HepG2 (cell line): ENCODE data around the gene GDAP2. TPM values are rescaled to one million over a fixed set of nuclear protein-coding genes. Genes with fewer than 3 reads are reported as not detected.

Source experiments
- ATF7 ChIP-seq, 2 experiments: fragments of 450-650 bp in 1 of 2; sonication (generic) in 1 of 2; formaldehyde crosslinking in 1 of 2; IDR thresholded peaks; 2 replicates each; pipeline versions ENCODE4 v1.4.0 to v1.6.1; 2016 to 2020; ENCODE audit warnings: antibody characterized with exemption in 1 of 2, mild to moderate bottlenecking in 1 of 2, missing genetic modification reagents in 1 of 2
- MAZ ChIP-seq, 2 experiments: sonication (generic) in 1 of 2; formaldehyde crosslinking in 1 of 2; IDR thresholded peaks; 2 replicates each; pipeline versions ENCODE4 v1.5.0 to v1.6.1; 2012 to 2020; ENCODE audit warnings: low read depth in 2 of 2, mild to moderate bottlenecking in 2 of 2, borderline replicate concordance in 1 of 2, improper control_type of control experiment in 1 of 2, low read length in 1 of 2, missing genetic modification reagents in 1 of 2, moderate library complexity in 1 of 2
- NR2F1 ChIP-seq, 2 experiments: fragments of 450-650 bp in 1 of 2; formaldehyde crosslinking in 1 of 2; IDR thresholded peaks; 2 replicates each; pipeline versions ENCODE4 v1.5.0 to v1.6.1; 2016 to 2020; ENCODE audit warnings: mild to moderate bottlenecking in 1 of 2, missing compliant biosample characterization in 1 of 2, missing genetic modification reagents in 1 of 2, moderate library complexity in 1 of 2
- SIN3B ChIP-seq: fragments of 150-350 bp; IDR thresholded peaks from 2 replicates; pipeline ENCODE4 v1.6.1; 2014; ENCODE audit warnings: low read length
- ZNF761 ChIP-seq: sonication (generic); formaldehyde crosslinking; conservative IDR thresholded peaks from 2 replicates; pipeline ENCODE4 v1.4.0; 2020; ENCODE audit warnings: mild to moderate bottlenecking, missing genetic modification reagents
- ZNF788 ChIP-seq: sonication (generic); formaldehyde crosslinking; IDR thresholded peaks from 2 replicates; pipeline ENCODE4 v1.5.0; 2020; ENCODE audit warnings: mild to moderate bottlenecking, missing genetic modification reagents, borderline replicate concordance
- polyA plus RNA-seq, 8 experiments: library from polyadenylated mRNA; depleted of rRNA in 3 of 8; stranded (reverse) in 7 of 8; unstranded in 1 of 8; fragments of >200 nt; fragmentation: Illumina TruSeq in 4 of 8; extraction: Trizol in 4 of 8; gene quantifications; 2 replicates each; pipeline versions ENCODE4 v1.2.1 to v1.2.3, GENCODE V29; 2011 to 2016; ENCODE audit warnings: low read depth in 4 of 8, missing spikeins in 1 of 8, mixed read lengths in 1 of 8; ENCODE audit not compliant: insufficient read depth in 1 of 8
- total RNA-seq, 5 experiments: library from RNA; depleted of rRNA; stranded (reverse); fragments of >200 nt; fragmentation: Illumina TruSeq; extraction: Trizol; gene quantifications; 2 replicates each; pipeline ENCODE4 v1.2.3, GENCODE V29; 2016; ENCODE audit warnings: low read depth in 1 of 5
- TF ChIP-seq, protein P1 (sequence below), 2 experiments: fragments of 450-650 bp in 1 of 2; sonication (generic) in 1 of 2; formaldehyde crosslinking in 1 of 2; IDR thresholded peaks; 2 replicates each; pipeline versions ENCODE4 v1.6.1 to v1.8.0; 2016 to 2022; ENCODE audit warnings: antibody characterized with exemption in 1 of 2, mild to moderate bottlenecking in 1 of 2, missing genetic modification reagents in 1 of 2
- TF ChIP-seq, protein P2 (sequence below): sonication (generic); formaldehyde crosslinking; conservative IDR thresholded peaks from 2 replicates; pipeline ENCODE4 v1.5.0; 2020; ENCODE audit warnings: missing genetic modification reagents
- TF ChIP-seq, protein P3 (sequence below): sonication (generic); formaldehyde crosslinking; IDR thresholded peaks from 2 replicates; pipeline ENCODE4 v1.4.0; 2020; ENCODE audit warnings: missing genetic modification reagents
- TF ChIP-seq, protein P4 (sequence below): sonication (generic); formaldehyde crosslinking; IDR thresholded peaks from 2 replicates; pipeline ENCODE4 v1.4.0; 2020; ENCODE audit warnings: missing genetic modification reagents

GDAP2 gene
- total and polyA plus RNA-seq, 2 of the 13 experiments (the other 11 are each of a cell fraction or from before 2014, with no cell fraction given) = 11.4 to 23.2 TPM

DNA sequence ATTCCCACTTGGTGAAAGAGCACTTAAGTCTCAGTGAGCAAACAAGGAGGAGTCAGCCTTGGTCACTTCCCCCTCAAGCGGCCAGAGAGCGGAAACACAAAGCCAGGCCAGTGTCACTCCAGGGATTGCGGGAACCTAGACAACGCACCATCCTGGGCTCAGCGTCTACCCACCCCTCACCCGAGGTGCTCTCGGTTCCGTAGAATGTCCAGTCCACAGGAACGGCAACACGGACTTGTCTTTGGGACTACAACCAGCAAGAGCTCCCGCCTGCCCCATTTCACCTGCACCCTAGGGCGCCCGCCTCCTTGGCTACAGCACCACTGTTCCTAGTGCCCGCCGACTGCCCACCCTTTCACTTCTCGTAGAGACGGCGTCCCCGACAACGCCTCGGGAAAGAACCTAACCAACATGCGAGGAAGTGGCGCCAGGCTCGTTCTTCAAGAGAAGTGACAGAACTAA, 509 bp downstream of the GDAP2 start (continued):
- TF ChIP-seq, protein P1, sequence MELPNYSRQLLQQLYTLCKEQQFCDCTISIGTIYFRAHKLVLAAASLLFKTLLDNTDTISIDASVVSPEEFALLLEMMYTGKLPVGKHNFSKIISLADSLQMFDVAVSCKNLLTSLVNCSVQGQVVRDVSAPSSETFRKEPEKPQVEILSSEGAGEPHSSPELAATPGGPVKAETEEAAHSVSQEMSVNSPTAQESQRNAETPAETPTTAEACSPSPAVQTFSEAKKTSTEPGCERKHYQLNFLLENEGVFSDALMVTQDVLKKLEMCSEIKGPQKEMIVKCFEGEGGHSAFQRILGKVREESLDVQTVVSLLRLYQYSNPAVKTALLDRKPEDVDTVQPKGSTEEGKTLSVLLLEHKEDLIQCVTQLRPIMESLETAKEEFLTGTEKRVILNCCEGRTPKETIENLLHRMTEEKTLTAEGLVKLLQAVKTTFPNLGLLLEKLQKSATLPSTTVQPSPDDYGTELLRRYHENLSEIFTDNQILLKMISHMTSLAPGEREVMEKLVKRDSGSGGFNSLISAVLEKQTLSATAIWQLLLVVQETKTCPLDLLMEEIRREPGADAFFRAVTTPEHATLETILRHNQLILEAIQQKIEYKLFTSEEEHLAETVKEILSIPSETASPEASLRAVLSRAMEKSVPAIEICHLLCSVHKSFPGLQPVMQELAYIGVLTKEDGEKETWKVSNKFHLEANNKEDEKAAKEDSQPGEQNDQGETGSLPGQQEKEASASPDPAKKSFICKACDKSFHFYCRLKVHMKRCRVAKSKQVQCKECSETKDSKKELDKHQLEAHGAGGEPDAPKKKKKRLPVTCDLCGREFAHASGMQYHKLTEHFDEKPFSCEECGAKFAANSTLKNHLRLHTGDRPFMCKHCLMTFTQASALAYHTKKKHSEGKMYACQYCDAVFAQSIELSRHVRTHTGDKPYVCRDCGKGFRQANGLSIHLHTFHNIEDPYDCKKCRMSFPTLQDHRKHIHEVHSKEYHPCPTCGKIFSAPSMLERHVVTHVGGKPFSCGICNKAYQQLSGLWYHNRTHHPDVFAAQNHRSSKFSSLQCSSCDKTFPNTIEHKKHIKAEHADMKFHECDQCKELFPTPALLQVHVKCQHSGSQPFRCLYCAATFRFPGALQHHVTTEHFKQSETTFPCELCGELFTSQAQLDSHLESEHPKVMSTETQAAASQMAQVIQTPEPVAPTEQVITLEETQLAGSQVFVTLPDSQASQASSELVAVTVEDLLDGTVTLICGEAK (IDR thresholded peaks at IDR 0.05) = no peak
- TF ChIP-seq, protein P1 (CRISPR knock-in tag; IDR thresholded peaks at IDR 0.05) = peak; percentile 50; the same call in 1 of the 2 replicates
- TF ChIP-seq ZNF761 (CRISPR knock-in tag) (no peak), SIN3B (no peak), MAZ (IDR thresholded peaks at IDR 0.05; ENCODE audit: borderline replicate concordance, low read depth, low read length) (no peak), MAZ (CRISPR knock-in tag; IDR thresholded peaks at IDR 0.05; ENCODE audit: low read depth) (peak; percentile 53; the same call in 1 of the 2 replicates), ATF7 (IDR thresholded peaks at IDR 0.05) (no peak), ATF7 (CRISPR knock-in tag; IDR thresholded peaks at IDR 0.05) (no peak), ZNF788 (CRISPR knock-in tag) (peak; percentile 84; the same call in 1 of the 2 replicates), NR2F1 (CRISPR knock-in tag; IDR thresholded peaks at IDR 0.05) (no peak)
- TF ChIP-seq, protein P2, sequence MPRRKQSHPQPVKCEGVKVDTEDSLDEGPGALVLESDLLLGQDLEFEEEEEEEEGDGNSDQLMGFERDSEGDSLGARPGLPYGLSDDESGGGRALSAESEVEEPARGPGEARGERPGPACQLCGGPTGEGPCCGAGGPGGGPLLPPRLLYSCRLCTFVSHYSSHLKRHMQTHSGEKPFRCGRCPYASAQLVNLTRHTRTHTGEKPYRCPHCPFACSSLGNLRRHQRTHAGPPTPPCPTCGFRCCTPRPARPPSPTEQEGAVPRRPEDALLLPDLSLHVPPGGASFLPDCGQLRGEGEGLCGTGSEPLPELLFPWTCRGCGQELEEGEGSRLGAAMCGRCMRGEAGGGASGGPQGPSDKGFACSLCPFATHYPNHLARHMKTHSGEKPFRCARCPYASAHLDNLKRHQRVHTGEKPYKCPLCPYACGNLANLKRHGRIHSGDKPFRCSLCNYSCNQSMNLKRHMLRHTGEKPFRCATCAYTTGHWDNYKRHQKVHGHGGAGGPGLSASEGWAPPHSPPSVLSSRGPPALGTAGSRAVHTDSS (CRISPR knock-in tag) = no peak
- TF ChIP-seq, protein P3, sequence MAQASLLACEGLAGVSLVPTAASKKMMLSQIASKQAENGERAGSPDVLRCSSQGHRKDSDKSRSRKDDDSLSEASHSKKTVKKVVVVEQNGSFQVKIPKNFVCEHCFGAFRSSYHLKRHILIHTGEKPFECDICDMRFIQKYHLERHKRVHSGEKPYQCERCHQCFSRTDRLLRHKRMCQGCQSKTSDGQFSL = 0 out of 2 replicates have a peak, but pooled peaks have one; percentile 20
- TF ChIP-seq, protein P4, sequence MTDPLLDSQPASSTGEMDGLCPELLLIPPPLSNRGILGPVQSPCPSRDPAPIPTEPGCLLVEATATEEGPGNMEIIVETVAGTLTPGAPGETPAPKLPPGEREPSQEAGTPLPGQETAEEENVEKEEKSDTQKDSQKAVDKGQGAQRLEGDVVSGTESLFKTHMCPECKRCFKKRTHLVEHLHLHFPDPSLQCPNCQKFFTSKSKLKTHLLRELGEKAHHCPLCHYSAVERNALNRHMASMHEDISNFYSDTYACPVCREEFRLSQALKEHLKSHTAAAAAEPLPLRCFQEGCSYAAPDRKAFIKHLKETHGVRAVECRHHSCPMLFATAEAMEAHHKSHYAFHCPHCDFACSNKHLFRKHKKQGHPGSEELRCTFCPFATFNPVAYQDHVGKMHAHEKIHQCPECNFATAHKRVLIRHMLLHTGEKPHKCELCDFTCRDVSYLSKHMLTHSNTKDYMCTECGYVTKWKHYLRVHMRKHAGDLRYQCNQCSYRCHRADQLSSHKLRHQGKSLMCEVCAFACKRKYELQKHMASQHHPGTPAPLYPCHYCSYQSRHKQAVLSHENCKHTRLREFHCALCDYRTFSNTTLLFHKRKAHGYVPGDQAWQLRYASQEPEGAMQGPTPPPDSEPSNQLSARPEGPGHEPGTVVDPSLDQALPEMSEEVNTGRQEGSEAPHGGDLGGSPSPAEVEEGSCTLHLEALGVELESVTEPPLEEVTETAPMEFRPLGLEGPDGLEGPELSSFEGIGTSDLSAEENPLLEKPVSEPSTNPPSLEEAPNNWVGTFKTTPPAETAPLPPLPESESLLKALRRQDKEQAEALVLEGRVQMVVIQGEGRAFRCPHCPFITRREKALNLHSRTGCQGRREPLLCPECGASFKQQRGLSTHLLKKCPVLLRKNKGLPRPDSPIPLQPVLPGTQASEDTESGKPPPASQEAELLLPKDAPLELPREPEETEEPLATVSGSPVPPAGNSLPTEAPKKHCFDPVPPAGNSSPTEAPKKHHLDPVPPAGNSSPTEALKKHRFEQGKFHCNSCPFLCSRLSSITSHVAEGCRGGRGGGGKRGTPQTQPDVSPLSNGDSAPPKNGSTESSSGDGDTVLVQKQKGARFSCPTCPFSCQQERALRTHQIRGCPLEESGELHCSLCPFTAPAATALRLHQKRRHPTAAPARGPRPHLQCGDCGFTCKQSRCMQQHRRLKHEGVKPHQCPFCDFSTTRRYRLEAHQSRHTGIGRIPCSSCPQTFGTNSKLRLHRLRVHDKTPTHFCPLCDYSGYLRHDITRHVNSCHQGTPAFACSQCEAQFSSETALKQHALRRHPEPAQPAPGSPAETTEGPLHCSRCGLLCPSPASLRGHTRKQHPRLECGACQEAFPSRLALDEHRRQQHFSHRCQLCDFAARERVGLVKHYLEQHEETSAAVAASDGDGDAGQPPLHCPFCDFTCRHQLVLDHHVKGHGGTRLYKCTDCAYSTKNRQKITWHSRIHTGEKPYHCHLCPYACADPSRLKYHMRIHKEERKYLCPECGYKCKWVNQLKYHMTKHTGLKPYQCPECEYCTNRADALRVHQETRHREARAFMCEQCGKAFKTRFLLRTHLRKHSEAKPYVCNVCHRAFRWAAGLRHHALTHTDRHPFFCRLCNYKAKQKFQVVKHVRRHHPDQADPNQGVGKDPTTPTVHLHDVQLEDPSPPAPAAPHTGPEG = 0 out of 2 replicates have a peak, but pooled peaks have one; percentile 33
